CD4-positive, alpha-beta T cell treated with Interferon alpha-2 for 1 hour (primary cell): Measurements from ENCODE around the gene AADACL4.

Experiments used
- DNase-seq, 2 donors: peaks; one replicate each; pipeline ENCODE4 v3.0.0-alpha.2; 2020 to 2022

The AADACL4 gene

DNA sequence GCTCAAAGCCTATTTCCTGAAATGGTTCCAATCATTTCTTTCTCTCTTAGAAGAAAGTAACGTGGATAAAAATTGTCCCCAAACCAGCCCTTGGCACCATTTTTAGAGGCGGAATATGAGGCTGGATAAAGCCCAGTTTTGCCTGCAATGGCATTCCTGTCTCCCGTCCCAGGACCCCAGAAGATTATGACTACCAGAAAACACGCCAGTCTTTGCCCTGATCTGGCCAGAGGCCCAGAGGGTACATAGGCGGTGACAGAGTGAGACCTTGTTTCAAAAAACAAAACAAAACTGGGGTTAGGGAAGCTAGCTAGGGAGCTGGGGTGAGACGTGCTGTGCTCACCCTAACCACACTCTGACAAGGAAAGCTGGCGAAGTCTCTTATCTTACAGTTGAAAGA is at the start of gene AADACL4:
AADACL4 (plus strand) TSS at position 301 of the 400 bp plus-strand sequence. CDS start 462 bp downstream, outside the sequence.
- no peak for DNase-seq

GRCh38 chr1:12594490-12594889 is 49.4 kb upstream of the AADACL4 start:
- no peak for DNase-seq

DNA sequence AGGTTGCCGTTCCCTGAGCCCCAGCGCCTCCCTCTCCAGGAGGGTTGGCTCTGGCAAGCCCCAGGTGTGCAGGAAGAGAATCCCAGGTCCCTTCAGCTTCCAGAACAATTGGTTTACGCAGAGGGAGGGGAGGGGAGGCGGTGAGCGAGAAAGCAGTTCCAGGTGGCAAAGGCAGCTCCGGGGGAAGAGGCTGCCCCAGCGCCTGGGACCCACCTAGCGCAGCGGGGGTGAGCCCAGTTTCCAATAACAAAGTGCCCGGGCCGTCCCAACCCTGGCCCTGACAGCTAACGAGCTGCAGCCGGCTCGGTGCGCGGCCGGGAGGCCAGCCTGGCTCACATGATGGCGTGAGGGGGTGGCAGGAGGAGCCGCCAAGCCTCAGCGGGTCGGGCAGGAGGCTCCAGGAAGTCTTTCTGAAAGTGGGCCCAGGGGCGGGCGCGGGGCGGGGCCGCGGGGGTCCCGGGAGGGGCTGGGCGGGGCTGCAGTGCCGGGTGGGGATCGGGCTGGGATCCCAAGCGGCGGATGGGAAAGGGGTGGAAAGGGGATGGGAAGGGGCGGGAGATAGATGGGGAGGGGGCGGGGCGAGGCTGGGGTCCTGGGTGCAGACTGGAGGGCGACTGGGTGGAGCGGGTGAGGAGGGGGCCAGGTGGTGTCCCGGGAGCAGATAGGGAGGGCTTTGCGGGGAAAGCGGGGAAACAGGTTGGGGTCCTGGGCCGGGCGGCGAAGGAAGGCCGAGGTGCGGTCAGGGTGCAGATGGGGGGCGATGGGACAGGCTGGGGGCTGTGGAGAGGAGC is 48.7 kb upstream of the AADACL4 start:
- peak in 1 of 2 donors; percentile 27 for DNase-seq

DNA sequence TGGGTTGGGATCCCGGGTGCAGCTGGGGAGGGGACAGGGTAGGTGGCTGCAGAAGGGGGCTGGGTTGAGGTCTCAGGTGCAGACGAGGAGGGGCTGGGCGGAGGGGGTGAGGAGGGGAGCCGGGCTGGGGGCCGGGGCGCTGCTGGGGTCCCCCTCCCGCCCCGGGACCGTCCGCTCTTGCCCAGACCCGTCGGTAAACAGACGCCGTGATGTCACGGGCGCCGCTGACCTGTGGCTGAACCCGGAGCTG is 48.2 kb upstream of the AADACL4 start:
- DNase-seq, result peak in 1 of 2 donors; percentile 12

DNA sequence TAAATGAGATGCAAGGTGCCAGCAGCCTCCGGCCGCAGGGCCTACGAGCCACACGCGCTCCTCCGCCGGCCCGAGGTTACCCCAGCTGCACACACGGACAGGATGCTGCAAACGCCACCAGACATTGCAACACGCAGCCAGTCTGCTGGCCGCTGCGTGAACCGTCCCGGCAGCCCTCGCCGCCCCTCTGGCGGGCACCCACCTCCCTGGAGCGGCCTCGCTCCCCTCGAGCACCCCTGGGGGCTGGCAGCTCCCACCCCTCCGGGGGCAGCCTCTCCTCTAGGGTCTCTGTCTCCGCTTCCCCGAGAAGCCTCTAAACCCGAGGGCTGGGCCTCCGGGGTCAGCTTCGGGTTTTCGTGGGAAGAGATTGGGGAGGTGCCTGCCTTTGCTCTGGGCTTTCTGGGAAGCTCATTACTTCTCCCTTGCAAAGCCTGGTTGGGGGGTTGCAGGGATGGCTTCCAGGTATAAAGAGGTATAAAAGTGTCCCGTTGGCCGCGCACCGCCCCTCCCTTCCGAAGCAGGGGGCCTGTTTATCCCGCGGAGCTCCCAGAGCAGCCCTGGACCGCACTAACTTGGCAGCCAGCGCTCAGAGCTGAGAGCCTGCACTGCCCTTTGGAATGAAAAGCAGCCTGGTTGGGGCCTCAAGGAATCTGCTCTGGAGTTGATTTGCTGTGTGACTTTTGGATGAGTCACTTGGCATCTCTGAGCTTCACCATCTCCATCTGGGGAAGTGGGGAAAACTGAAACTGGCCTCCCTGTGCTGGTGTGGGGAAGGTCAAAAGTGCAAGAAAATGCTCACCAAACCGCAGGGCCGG is 47.7 kb upstream of the AADACL4 start:
- DNase-seq, result peak in 1 of 2 donors; percentile 63

- DNase-seq, result no peak
These were observed 46.1 kb upstream of the AADACL4 start for GRCh38 chr1:12597792-12598191.

DNA sequence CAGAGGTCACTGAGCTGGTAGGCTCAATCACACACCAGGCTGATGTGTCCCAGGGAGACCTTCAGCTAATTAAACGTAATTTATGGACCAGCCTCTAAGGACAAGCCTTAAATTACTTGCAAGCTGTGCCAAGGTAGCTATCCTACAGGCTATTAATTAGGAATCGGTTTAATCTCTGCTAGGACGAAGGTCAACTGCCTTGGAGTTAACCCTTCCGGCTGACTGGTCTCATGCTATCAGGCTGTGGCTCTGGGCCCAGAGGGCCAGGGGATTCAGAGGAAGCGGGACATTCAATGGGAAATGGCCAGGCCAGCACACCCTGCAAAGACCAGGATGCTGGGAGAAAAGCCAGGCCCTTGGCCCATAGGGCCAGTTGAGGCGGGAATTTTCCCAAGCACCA is 44.9 kb upstream of the AADACL4 start:
- DNase-seq, result no peak

GRCh38 chr1:12599657-12600056 is 44.2 kb upstream of the AADACL4 start:
- no peak for DNase-seq

- DNase-seq, result no peak
These were observed 43.5 kb upstream of the AADACL4 start for GRCh38 chr1:12600335-12600734.

GRCh38 chr1:12600880-12601633 is 42.8 kb upstream of the AADACL4 start:
- DNase-seq, result peak; percentile 56 to 73

- peak in 1 of 2 donors; percentile 56 for DNase-seq
These were observed 41.9 kb upstream of the AADACL4 start for GRCh38 chr1:12601700-12602658.

DNA sequence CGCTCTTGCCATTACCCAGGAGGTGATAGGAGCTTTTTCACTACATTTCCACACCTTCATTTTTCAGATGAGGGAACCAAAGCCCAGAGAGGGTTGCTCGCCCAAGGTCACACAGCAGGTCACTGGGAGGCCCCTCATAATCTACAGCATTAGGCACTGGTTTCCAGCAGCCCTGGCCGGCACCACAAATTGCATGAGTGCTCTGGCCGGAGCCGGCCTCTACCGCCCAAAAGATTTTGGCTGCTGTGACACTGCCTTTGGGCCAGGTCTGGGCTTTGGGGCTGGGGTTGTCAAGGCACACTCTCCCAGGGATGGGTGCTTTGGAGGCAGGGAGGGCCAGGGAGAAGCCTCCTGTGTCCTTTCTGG is 41.2 kb upstream of the AADACL4 start:
- no peak for DNase-seq

GRCh38 chr1:12603224-12603623 is 40.7 kb upstream of the AADACL4 start:
- no peak for DNase-seq

- peak; percentile 71 to 72 for DNase-seq
These were observed 39.6 kb upstream of the AADACL4 start for GRCh38 chr1:12604114-12604874.

DNA sequence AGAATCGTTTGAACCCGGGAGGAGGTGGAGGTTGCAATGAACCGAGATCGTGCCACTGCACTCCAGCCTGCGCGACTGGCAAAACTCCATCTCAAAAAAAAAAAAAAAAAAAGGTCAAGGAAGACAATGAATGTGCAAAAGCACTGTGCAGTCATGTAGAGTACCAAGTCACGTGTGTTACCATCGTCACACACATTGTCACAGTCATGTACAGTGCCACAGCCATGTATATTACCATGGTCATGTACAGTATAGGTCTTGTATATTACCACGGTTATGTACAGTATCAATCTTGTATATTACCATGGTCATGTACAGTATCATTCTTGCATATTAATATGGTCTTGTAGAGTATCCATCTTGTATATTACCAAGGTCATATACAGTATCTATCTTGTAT is 38.9 kb upstream of the AADACL4 start:
- no peak for DNase-seq

GRCh38 chr1:12607263-12607662 is 36.6 kb upstream of the AADACL4 start:
- no peak for DNase-seq

GRCh38 chr1:12608311-12608957 is 35.5 kb upstream of the AADACL4 start:
- no peak for DNase-seq

GRCh38 chr1:12609469-12610003 is 34.3 kb upstream of the AADACL4 start:
- DNase-seq, result no peak

DNA sequence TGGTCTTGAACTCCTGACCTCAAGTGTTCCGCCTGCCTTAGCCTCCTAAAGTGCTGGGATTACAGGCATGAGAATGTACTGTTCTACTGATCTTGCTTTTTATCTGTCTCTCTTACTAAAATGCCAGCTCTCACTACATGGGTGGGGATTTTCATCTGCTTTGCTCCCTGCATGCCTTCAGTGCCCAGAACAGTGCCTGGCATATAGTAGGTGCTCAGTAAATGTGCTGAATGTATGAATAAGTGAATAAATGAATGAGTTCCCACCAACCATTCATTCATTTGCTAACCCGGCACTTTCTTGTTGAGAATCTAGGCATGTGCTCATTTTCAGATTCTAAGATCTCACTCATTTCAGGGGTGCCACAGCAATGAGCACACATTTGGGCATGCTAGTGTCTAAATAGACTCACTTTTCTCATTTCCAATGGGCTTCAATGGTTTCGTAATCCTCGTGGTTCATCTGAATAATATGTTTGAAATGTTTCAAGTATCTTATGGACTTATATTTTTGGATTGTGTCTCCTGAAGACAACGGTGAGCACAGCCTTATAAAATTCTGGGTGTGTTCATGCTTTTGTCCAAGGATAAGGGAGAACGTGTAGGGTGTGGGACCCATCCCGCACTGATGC is 33.5 kb upstream of the AADACL4 start:
- no peak for DNase-seq

DNA sequence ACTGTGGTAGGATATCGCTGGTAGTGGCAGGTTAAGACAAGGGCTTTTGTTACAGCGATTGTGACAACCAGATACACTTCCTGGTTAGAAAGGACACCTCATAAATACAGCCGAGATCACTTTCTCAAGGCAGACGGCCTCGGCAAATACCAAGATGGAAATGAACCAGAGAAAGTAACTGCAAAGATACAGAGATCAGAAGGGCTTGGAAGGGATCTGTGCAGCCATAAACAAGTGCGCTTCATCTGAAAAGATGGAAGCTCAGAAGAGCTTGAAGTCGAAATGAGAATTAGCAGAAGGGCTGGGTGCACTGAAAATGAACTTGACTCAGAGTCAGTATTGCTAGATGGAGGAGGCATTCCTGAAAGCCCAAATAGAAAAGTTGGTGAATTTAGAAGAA is 32.9 kb upstream of the AADACL4 start:
- no peak for DNase-seq
